H1 (cell line): ENCODE results near the gene IGF2BP3. TPM values are rescaled to one million over a fixed set of nuclear protein-coding genes. Genes with fewer than 3 reads are reported as not detected.

Source experiments
- CTCF ChIA-PET: fragments of 300-600 bp; sonication (Branson Sonifier 250); formaldehyde crosslinking; loops from one replicate; lab custom pipeline; 2021; ENCODE audit not compliant: partially characterized antibody; lab: Charles Lee
- POLR2A ChIA-PET: fragments of 300-600 bp; sonication (Branson Sonifier 250); formaldehyde crosslinking; loops from one replicate; lab custom pipeline; 2021; ENCODE audit warnings: inconsistent platforms; ENCODE audit not compliant: partially characterized antibody; lab: Charles Lee
- DNase-seq, 2 experiments: peaks; one replicate each; pipeline versions ENCODE4 v3.0.0 to v3.0.0-alpha.2; 2010 to 2022; ENCODE audit warnings: low spot score in 2 of 2, low read depth in 1 of 2, mixed read lengths in 1 of 2
- FAIRE-seq: peaks from 2 replicates; lab custom pipeline; 2011; peaks lifted over from hg19 to GRCh38; lab: Jason Lieb, UNC
- H2AFZ ChIP-seq: 2 replicates; pipeline ENCODE4 v1.8.1; 2012; ENCODE audit warnings: low read length, inconsistent platforms
- H2AK5ac ChIP-seq: 2 replicates; pipeline ENCODE4 v1.6.1; 2013; ENCODE audit warnings: low read depth, low read length
- H2BK120ac ChIP-seq: replicated peaks from 2 replicates; pipeline ENCODE3; 2013; ENCODE audit warnings: low read depth, low read length, inconsistent platforms
- H2BK12ac ChIP-seq: 2 replicates; pipeline ENCODE4 v1.6.1; 2013; ENCODE audit warnings: low read depth, low read length
- H2BK15ac ChIP-seq: 2 replicates; pipeline ENCODE4 v1.6.1; 2013; ENCODE audit warnings: low read length
- H2BK20ac ChIP-seq: 2 replicates; pipeline ENCODE4 v1.6.1; 2013; ENCODE audit warnings: low read length
- H2BK5ac ChIP-seq: 2 replicates; pipeline ENCODE4 v1.6.1; 2013; ENCODE audit warnings: low read depth, low read length
- H3K14ac ChIP-seq: 2 replicates; pipeline ENCODE4 v1.6.1; 2013; ENCODE audit warnings: inconsistent platforms; ENCODE audit not compliant: insufficient read length
- H3K18ac ChIP-seq: 2 replicates; pipeline ENCODE4 v1.6.1; 2013; ENCODE audit warnings: low read length; ENCODE audit errors: extremely low read depth
- H3K23ac ChIP-seq: 2 replicates; pipeline ENCODE4 v1.6.1; 2013; ENCODE audit warnings: inconsistent platforms; ENCODE audit not compliant: insufficient read length
- H3K23me2 ChIP-seq: 2 replicates; pipeline ENCODE4 v1.6.1; 2013; ENCODE audit warnings: low read depth, low read length
- H3K27ac ChIP-seq: 2 replicates; pipeline ENCODE4 v1.6.1; 2011; ENCODE audit warnings: low read depth, low read length, inconsistent platforms
- H3K27me3 ChIP-seq, 4 experiments: replicated peaks in 1 of 4; 1 replicate in 1 of 4; 2 replicates in 3 of 4; pipeline versions ENCODE4 v1.6.1 to v1.8.1; 2011 to 2013; ENCODE audit warnings: low read length in 3 of 4, mild to moderate bottlenecking in 3 of 4, inconsistent platforms in 2 of 4, mixed read lengths in 2 of 4, moderate library complexity in 1 of 4; ENCODE audit not compliant: control insufficient read depth in 3 of 4, insufficient read depth in 3 of 4; ENCODE audit errors: extremely low read depth in 1 of 4
- H3K36me3 ChIP-seq, 4 experiments: 2 replicates each; pipeline versions ENCODE4 v1.6.1 to v1.8.1; 2011 to 2013; ENCODE audit warnings: mild to moderate bottlenecking in 4 of 4, low read length in 3 of 4, moderate library complexity in 2 of 4, control low read depth in 1 of 4, inconsistent platforms in 1 of 4; ENCODE audit not compliant: insufficient read depth in 4 of 4, control insufficient read depth in 2 of 4
- H3K4ac ChIP-seq: replicated peaks from 2 replicates; pipeline ENCODE3; 2013; ENCODE audit warnings: low read length, low read depth, mixed read lengths, inconsistent platforms; ENCODE audit not compliant: insufficient read length
- H3K4me1 ChIP-seq, 4 experiments: replicated peaks in 1 of 4; 1 replicate in 1 of 4; 2 replicates in 3 of 4; pipeline versions ENCODE4 v1.6.1 to v1.8.1; 2011 to 2013; ENCODE audit warnings: low read length in 3 of 4, inconsistent platforms in 2 of 4, mixed read lengths in 1 of 4; ENCODE audit not compliant: insufficient read depth in 4 of 4, control insufficient read depth in 3 of 4
- H3K4me2 ChIP-seq, 2 experiments: 2 replicates each; pipeline versions ENCODE4 v1.6.1 to v1.8.1; 2011 to 2013; ENCODE audit warnings: low read depth in 2 of 2, low read length in 2 of 2, control low read depth in 1 of 2, inconsistent platforms in 1 of 2, mild to moderate bottlenecking in 1 of 2; ENCODE audit not compliant: insufficient read depth in 1 of 2
- H3K4me3 ChIP-seq, 4 experiments: fragments of 200-600, 300-600 bp in 1 of 4; sonication (generic), shearing (Covaris generic), sonication (Bioruptor Twin) in 1 of 4; 2 replicates each; pipeline versions ENCODE4 v1.5.1 to v1.8.1; 2011 to 2016; ENCODE audit warnings: low read length in 4 of 4, low read depth in 3 of 4, control low read depth in 2 of 4, inconsistent platforms in 2 of 4, mild to moderate bottlenecking in 2 of 4, mixed read lengths in 1 of 4, moderate library complexity in 1 of 4; ENCODE audit not compliant: insufficient read depth in 2 of 4; ENCODE audit errors: extremely low read depth in 1 of 4
- H3K56ac ChIP-seq: replicated peaks from 2 replicates; pipeline ENCODE3; 2013; ENCODE audit warnings: low read depth, mild to moderate bottlenecking, mixed read lengths, low read length, inconsistent platforms; ENCODE audit not compliant: insufficient read length
- H3K79me1 ChIP-seq: 2 replicates; pipeline ENCODE4 v1.6.1; 2013; ENCODE audit warnings: low read depth, low read length, control low read depth
- H3K79me2 ChIP-seq, 2 experiments: 2 replicates each; pipeline versions ENCODE4 v1.6.1 to v1.8.1; 2012 to 2013; ENCODE audit warnings: low read length in 2 of 2, mild to moderate bottlenecking in 2 of 2, inconsistent platforms in 1 of 2; ENCODE audit not compliant: insufficient read depth in 2 of 2, control insufficient read depth in 1 of 2
- H3K9ac ChIP-seq, 4 experiments: replicated peaks in 1 of 4; 1 replicate in 1 of 4; 2 replicates in 3 of 4; pipeline versions ENCODE4 v1.6.1 to v1.8.1; 2011 to 2013; ENCODE audit warnings: low read depth in 3 of 4, low read length in 3 of 4, control low read depth in 2 of 4, mild to moderate bottlenecking in 2 of 4, moderate library complexity in 2 of 4, inconsistent platforms in 1 of 4; ENCODE audit errors: extremely low read depth in 1 of 4
- H3K9me3 ChIP-seq, 2 experiments: 2 replicates each; pipeline versions ENCODE4 v1.6.1 to v1.8.1; 2012 to 2013; ENCODE audit warnings: mild to moderate bottlenecking in 2 of 2, moderate library complexity in 2 of 2, control low read depth in 1 of 2, inconsistent platforms in 1 of 2, low read depth in 1 of 2, low read length in 1 of 2, mixed read lengths in 1 of 2; ENCODE audit not compliant: insufficient read depth in 2 of 2
- H4K20me1 ChIP-seq, 2 experiments: replicated peaks in 1 of 2; 2 replicates each; pipeline versions ENCODE3 to v1.8.1; 2011 to 2013; ENCODE audit warnings: inconsistent platforms in 2 of 2, low read length in 2 of 2, mild to moderate bottlenecking in 1 of 2; ENCODE audit not compliant: insufficient read depth in 2 of 2, control insufficient read depth in 1 of 2
- H4K5ac ChIP-seq: 2 replicates; pipeline ENCODE4 v1.6.1; 2013; ENCODE audit warnings: low read length, low read depth, mixed read lengths, inconsistent platforms; ENCODE audit not compliant: insufficient read length
- H4K8ac ChIP-seq: 2 replicates; pipeline ENCODE4 v1.8.0; 2013; ENCODE audit warnings: mild to moderate bottlenecking, moderate library complexity, low read length, inconsistent platforms; ENCODE audit not compliant: insufficient read depth; ENCODE audit errors: extremely low read depth
- H4K91ac ChIP-seq: replicated peaks from 2 replicates; pipeline ENCODE3; 2013; ENCODE audit warnings: low read length, mixed read lengths, inconsistent platforms; ENCODE audit not compliant: insufficient read length
- ATF3 ChIP-seq: IDR thresholded peaks from 2 replicates; pipeline ENCODE4 v1.6.1; 2011; ENCODE audit warnings: low read depth, mild to moderate bottlenecking, low read length; ENCODE audit not compliant: insufficient read depth
- BRCA1 ChIP-seq: IDR thresholded peaks from 2 replicates; pipeline ENCODE4 v1.6.1; 2012; ENCODE audit warnings: low read depth, low read length, improper control_type of control experiment
- CREB1 ChIP-seq: IDR thresholded peaks from 2 replicates; pipeline ENCODE4 v1.6.1; 2012; ENCODE audit warnings: inconsistent platforms
- CTBP2 ChIP-seq: IDR thresholded peaks from 2 replicates; pipeline ENCODE4 v1.7.0; 2011; ENCODE audit warnings: borderline replicate concordance, mild to moderate bottlenecking, moderate library complexity, mixed read lengths, low read length; ENCODE audit not compliant: insufficient read depth, insufficient read length
- GTF2F1 ChIP-seq: IDR thresholded peaks from 2 replicates; pipeline ENCODE4 v1.6.1; 2012; ENCODE audit warnings: low read depth, low read length, improper control_type of control experiment, borderline replicate concordance
- KDM5A ChIP-seq: fragments of 200-600 bp; IDR thresholded peaks from 2 replicates; pipeline ENCODE4 v1.7.1; 2012; ENCODE audit warnings: mild to moderate bottlenecking, low read length, inconsistent platforms, mixed read lengths
- MAFK ChIP-seq: IDR thresholded peaks from 2 replicates; pipeline ENCODE4 v1.6.1; 2012; ENCODE audit warnings: low read depth, mild to moderate bottlenecking, improper control_type of control experiment, low read length
- MAX ChIP-seq: IDR thresholded peaks from 2 replicates; pipeline ENCODE4 v1.6.1; 2012; ENCODE audit warnings: inconsistent platforms
- SP2 ChIP-seq: IDR thresholded peaks from 2 replicates; pipeline ENCODE4 v1.6.1; 2012; ENCODE audit warnings: mild to moderate bottlenecking, low read length, inconsistent platforms
- TAF1 ChIP-seq: IDR thresholded peaks from 2 replicates; pipeline ENCODE4 v1.6.1; 2011; ENCODE audit warnings: mild to moderate bottlenecking, low read depth, low read length
- USF2 ChIP-seq: IDR thresholded peaks from 2 replicates; pipeline ENCODE4 v1.6.1; 2011; ENCODE audit warnings: low read length, improper control_type of control experiment
- WGBS, 2 experiments: shearing (Covaris generic) in 1 of 2; methylation state at CpG; one replicate each; pipeline versions ENCODE4 v1.1.6 to v1.1.7; 2013 to 2015; ENCODE audit warnings: low lambda C conversion rate in 2 of 2, mixed read lengths in 2 of 2, inconsistent platforms in 1 of 2, low coverage in 1 of 2, missing lambda C conversion rate in 1 of 2; ENCODE audit not compliant: insufficient replicate concordance in 2 of 2, insufficient coverage in 1 of 2, insufficient read length in 1 of 2; ENCODE audit errors: extremely low coverage in 1 of 2, missing lambda C conversion rate in 1 of 2; 5-methylcytosine and 5-hydroxymethylcytosine counted together
- polyA plus RNA-seq, 7 experiments: library from polyadenylated mRNA; depleted of rRNA in 3 of 7; stranded (reverse) in 5 of 7; unstranded in 2 of 7; fragments of >200 nt in 5 of 7; fragments of 200-250 nt in 2 of 7; gene quantifications; 1 replicate in 5 of 7; 2 replicates in 1 of 7; 4 replicates in 1 of 7; pipeline versions ENCODE4 v1.2.1 to v1.2.3, GENCODE V29; 2011 to 2013; ENCODE audit warnings: missing spikeins in 2 of 7, mixed read lengths in 2 of 7
- total RNA-seq: library from RNA; stranded (reverse); fragmentation: NEBNext Ultra II Directional; extraction: Animal tissue kit (Norgen Biotek cat#: 25700); gene quantifications from 2 replicates; pipeline ENCODE4 v1.2.1, GENCODE V29; 2021

Gene IGF2BP3
- total and polyA plus RNA-seq, 2 of the 8 experiments (the other 6 are each of a cell fraction or from before 2014, with no cell fraction given) = 66.3 to 193 TPM

GRCh38 chr7:23268746-23269145 lies 201.5 kb downstream of the IGF2BP3 start:
- Histone ChIP-seq H3K79me1 (no peaks in the 10 kb centered on the region), H2BK15ac (no peak overlapping the region), H3K9ac (no peak overlapping the region), H3K23me2 (no peaks in the 10 kb centered on the region), H3K4me3 (no peak overlapping the region), H3K18ac (no peak overlapping the region), H3K4me1 (peaks cover 0 to 3% (median 0%) of the 10 kb centered on the region in 4 experiments; a peak in 2 of 7 replicates), H4K91ac (no peak overlapping the region), H3K27ac (no peak overlapping the region), H3K4me2 (no peak overlapping the region), H2BK12ac (no peak overlapping the region), H3K27me3 (no peaks in the 10 kb centered on the region), H4K8ac (no peak overlapping the region), H3K14ac (no peak overlapping the region), H3K4ac (no peak overlapping the region), H2BK5ac (no peak overlapping the region), H2AFZ (no peak overlapping the region), H2BK120ac (no peak overlapping the region), H2BK20ac (no peak overlapping the region), H4K20me1 (no peaks in the 10 kb centered on the region), H2AK5ac (no peak overlapping the region), H3K79me2 (no peaks in the 10 kb centered on the region), H3K36me3 (no peaks in the 10 kb centered on the region), H3K56ac (no peak overlapping the region), H3K9me3 (no peaks in the 10 kb centered on the region), H3K23ac (no peak overlapping the region), H4K5ac (no peak overlapping the region)
- FAIRE-seq (no peak), DNase-seq (no peak)
- ChIA-PET POLR2A (interaction anchor here (0.7 to 1.0 kb wide), 2 partner anchors 260 to 262 kb away, joined by 3 read pairs; no protein-coding TSS in a partner anchor), CTCF (interaction anchor here (1.3 to 14.1 kb wide), 3 partner anchors 9 to 278 kb away, joined by 4 to 241 read pairs (median 4); no protein-coding TSS in a partner anchor)
- TF ChIP-seq TAF1 = no peak
- no peak for TF ChIP-seq GTF2F1
- TF ChIP-seq CREB1 = no peak
- TF ChIP-seq USF2 = no peak
- no peak for TF ChIP-seq KDM5A
- TF ChIP-seq CTBP2 = no peak
- no peak for TF ChIP-seq MAX
- TF ChIP-seq BRCA1 = no peak
- TF ChIP-seq MAFK = no peak
- no peak for TF ChIP-seq SP2
- no peak for TF ChIP-seq ATF3
- 91% methylated on average over 4 of the region's 4 CpGs; no CpG with 5 or more reads in 1 of the 2 experiments for WGBS, 2 experiments
